Gastrocnemius medialis (tissue), 4 donors: ENCODE measurements around the gene PFKFB3. TPM values are rescaled to one million over a fixed set of nuclear protein-coding genes. Genes with fewer than 3 reads are reported as not detected.

ENCODE experiments used
- ATAC-seq, 2 donors: fragments of 150-250 bp; one replicate each; pipeline ENCODE4 v1.9.1; 2016
- DNase-seq, 2 donors: peaks; one replicate each; pipeline ENCODE4 v3.0.0-alpha.2; 2019
- H3K27ac ChIP-seq, 4 donors: fragments of 200-600 bp; sonication (generic); 1 replicate in 1 of 4; 2 replicates in 3 of 4; pipeline ENCODE4 v1.5.1; 2016 to 2018; ENCODE audit warnings: mild to moderate bottlenecking in 2 of 4, moderate library complexity in 1 of 4
- H3K27me3 ChIP-seq, 3 donors: fragments of 200-600 bp; sonication (generic) in 2 of 3; 1 replicate in 1 of 3; 2 replicates in 2 of 3; pipeline versions ENCODE4 v1.5.1 to v1.6.0; 2016 to 2019; ENCODE audit warnings: mild to moderate bottlenecking in 1 of 3, moderate library complexity in 1 of 3
- H3K36me3 ChIP-seq, 2 donors: fragments of 200-600 bp; sonication (generic) in 1 of 2; one replicate each; pipeline ENCODE4 v1.5.1; 2017 to 2018
- H3K4me1 ChIP-seq, 2 donors: fragments of 200-600 bp; sonication (generic) in 1 of 2; one replicate each; pipeline ENCODE4 v1.5.1; 2016 to 2017; ENCODE audit warnings: mild to moderate bottlenecking in 2 of 2
- H3K4me3 ChIP-seq, 4 donors: fragments of 200-600 bp; sonication (generic) in 3 of 4; 1 replicate in 1 of 4; 2 replicates in 3 of 4; pipeline ENCODE4 v1.5.1; 2016 to 2019; ENCODE audit warnings: mild to moderate bottlenecking in 2 of 4
- H3K9me3 ChIP-seq, 3 donors: fragments of 200-600 bp; sonication (generic) in 2 of 3; 1 replicate in 1 of 3; 2 replicates in 2 of 3; pipeline ENCODE4 v1.5.1; 2016 to 2019
- CTCF ChIP-seq, 5 experiments: fragments of 450-650 bp in 3 of 5; fragments of 200-600 bp in 2 of 5; sonication (generic) in 2 of 5; IDR thresholded peaks in 4 of 5; conservative IDR thresholded peaks in 1 of 5; 1 replicate in 4 of 5; 2 replicates in 1 of 5; pipeline ENCODE4 v1.5.1; 2016 to 2019; ENCODE audit warnings: antibody characterized with exemption in 5 of 5, mild to moderate bottlenecking in 3 of 5, moderate library complexity in 3 of 5
- POLR2A ChIP-seq, 2 donors: fragments of 450-650 bp; IDR thresholded peaks; one replicate each; pipeline ENCODE4 v1.6.1; 2017; ENCODE audit warnings: antibody characterized with exemption in 2 of 2, mild to moderate bottlenecking in 2 of 2, moderate library complexity in 2 of 2
- in situ Hi-C, 4 donors: fragments of 200-750 bp; cut with MboI; loops; one replicate each; pipeline versions ENCODE4 v1.15.0 to v1.8.0; 2017; ENCODE audit warnings: low sequenced_read_pairs in 4 of 4
- intact Hi-C: fragments of 100-400 bp; cut with DNase I; formaldehyde crosslinking; loops from one replicate; pipeline ENCODE4 v1.15.1; 2023; ENCODE audit warnings: low total_unique reads
- total RNA-seq, 4 donors: library from RNA; depleted of rRNA; stranded (reverse); fragments of >200 nt; gene quantifications; one replicate each; pipeline versions ENCODE4 v1.1.0 to v1.2.3, GENCODE V29; 2016

The PFKFB3 gene
- total RNA-seq, 4 donors from 2014 or later = 218 to 1,159 (median 337) TPM

DNA sequence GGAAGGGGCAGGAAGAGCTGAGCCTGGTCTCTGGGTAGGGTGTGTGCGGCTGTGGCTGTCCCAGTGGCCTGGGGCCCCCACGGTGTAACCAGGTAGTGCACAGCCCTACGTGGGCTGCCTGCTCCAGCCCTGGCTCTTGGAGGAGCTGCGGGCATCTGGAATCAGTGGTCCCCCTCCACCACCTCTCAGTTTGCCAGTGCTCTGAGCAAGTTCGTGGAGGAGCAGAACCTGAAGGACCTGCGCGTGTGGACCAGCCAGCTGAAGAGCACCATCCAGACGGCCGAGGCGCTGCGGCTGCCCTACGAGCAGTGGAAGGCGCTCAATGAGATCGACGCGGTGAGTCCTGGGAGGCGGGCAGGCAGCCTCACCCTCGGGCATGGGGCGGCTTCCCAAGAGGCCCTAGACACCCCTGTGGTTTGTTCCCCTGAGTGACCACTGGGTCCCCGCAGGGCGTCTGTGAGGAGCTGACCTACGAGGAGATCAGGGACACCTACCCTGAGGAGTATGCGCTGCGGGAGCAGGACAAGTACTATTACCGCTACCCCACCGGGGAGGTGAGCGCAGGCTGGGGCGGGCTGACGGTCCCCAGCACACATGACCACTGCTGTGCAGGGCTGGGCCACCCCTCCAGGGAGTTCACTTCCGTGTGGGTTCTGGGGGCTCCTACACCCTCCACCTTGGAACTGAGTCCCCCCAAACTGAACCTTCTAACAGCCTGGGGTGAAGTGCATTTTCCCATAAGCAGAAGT is 18.6 kb downstream of the PFKFB3 start:
- no peaks in the 10 kb centered on the region for H3K4me1 ChIP-seq
- peaks cover 27 to 99% of the 10 kb centered on the region in 2 donors for H3K36me3 ChIP-seq
- intact Hi-C loops (no loop called here), in situ Hi-C loops (no loop called here)
- H3K27ac ChIP-seq = peak overlapping the region in 3 of 4 donors; percentile 14 to 48 (median 35)
- no peaks in the 10 kb centered on the region for H3K9me3 ChIP-seq
- H3K27me3 ChIP-seq = no peaks in the 10 kb centered on the region
- TF ChIP-seq POLR2A (IDR thresholded peaks at IDR 0.05) (no peak), CTCF (IDR thresholded peaks at IDR 0.05 in 4 of 5, conservative IDR thresholded peaks at IDR 0.05 in 1 of 5) (no peak)
- no peak overlapping the region for H3K4me3 ChIP-seq
- ATAC-seq = no peak
- no peak for DNase-seq

DNA sequence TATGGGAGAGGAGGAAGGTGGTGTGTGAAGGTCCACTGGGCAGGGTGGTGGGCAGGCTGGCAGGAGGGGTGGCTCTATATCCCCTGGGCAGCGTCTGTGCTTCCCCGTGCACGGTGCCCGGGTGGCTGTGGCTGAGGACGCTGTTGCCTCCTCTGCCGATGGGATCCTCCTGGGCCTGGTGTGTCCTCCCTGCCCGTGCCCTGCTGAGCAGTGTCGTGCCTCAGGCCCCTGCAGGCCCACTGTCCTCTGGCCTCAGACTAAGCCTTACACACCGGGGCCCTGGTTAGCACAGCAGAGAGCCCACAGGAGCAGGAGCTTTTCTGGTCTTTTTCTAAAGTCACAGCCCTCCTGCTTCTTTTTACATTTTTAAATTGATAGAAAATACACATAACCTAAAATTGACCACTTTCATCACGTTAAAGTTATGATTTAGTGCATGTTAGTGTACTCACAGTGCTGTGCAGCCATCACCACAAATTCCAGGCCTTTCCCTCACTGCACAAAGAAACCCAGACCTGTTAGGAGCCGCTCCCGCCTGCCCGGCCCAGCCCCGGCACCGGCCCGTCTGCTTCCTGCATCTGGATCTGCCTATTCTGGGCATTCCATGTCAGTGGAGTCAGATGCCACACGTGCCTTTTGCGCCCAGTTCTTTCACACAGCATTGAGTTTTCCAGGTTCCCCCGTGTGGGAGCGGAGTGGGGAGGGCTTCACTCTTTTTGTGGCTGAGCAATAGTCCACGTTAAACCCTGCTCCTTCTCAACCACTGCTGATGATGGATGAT is 19.4 kb downstream of the PFKFB3 start:
- in situ Hi-C loops (no loop called here), intact Hi-C loops (no loop called here)
- Histone ChIP-seq H3K27me3 (no peaks in the 10 kb centered on the region), H3K9me3 (no peaks in the 10 kb centered on the region), H3K4me3 (no peak overlapping the region), H3K36me3 (peaks cover 32 to 99% of the 10 kb centered on the region in 2 donors), H3K4me1 (no peaks in the 10 kb centered on the region), H3K27ac (peak overlapping the region in 3 of 4 donors; percentile 14 to 48 (median 25))
- no peak for TF ChIP-seq CTCF (IDR thresholded peaks at IDR 0.05 in 4 of 5, conservative IDR thresholded peaks at IDR 0.05 in 1 of 5)
- TF ChIP-seq POLR2A (IDR thresholded peaks at IDR 0.05) = no peak
- ATAC-seq (no peak), DNase-seq (no peak)

- Histone ChIP-seq H3K4me1 (no peaks in the 10 kb centered on the region), H3K9me3 (no peaks in the 10 kb centered on the region), H3K27ac (peak overlapping the region in 2 of 4 donors; percentile 25 to 48), H3K4me3 (no peak overlapping the region), H3K27me3 (no peaks in the 10 kb centered on the region), H3K36me3 (peaks cover 32 to 99% of the 10 kb centered on the region in 2 donors)
- no peak for TF ChIP-seq CTCF (IDR thresholded peaks at IDR 0.05 in 4 of 5, conservative IDR thresholded peaks at IDR 0.05 in 1 of 5)
- TF ChIP-seq POLR2A (IDR thresholded peaks at IDR 0.05) = no peak
- in situ Hi-C loops (no loop called here), intact Hi-C loops (no loop called here)
- ATAC-seq (no peak), DNase-seq (no peak)
Observed at GRCh38 chr10:6222755-6223154, 20.0 kb downstream of the PFKFB3 start.

GRCh38 chr10:6223981-6224380 is 21.2 kb downstream of the PFKFB3 start:
- intact Hi-C loops (no loop called here), in situ Hi-C loops (no loop called here)
- no peak overlapping the region for H3K4me3 ChIP-seq
- DNase-seq (no peak), ATAC-seq (no peak)
- peak overlapping the region in 3 of 4 donors; percentile 5 to 48 (median 25) for H3K27ac ChIP-seq
- no peaks in the 10 kb centered on the region for H3K27me3 ChIP-seq
- H3K4me1 ChIP-seq = no peaks in the 10 kb centered on the region
- H3K9me3 ChIP-seq = no peaks in the 10 kb centered on the region
- H3K36me3 ChIP-seq = peaks cover 29 to 100% of the 10 kb centered on the region in 2 donors
- TF ChIP-seq CTCF (IDR thresholded peaks at IDR 0.05 in 4 of 5, conservative IDR thresholded peaks at IDR 0.05 in 1 of 5) = no peak
- TF ChIP-seq POLR2A (IDR thresholded peaks at IDR 0.05) = no peak
